OCI-LY3 (cell line): Measurements from ENCODE around the gene DPYSL3.

Experiments
- H2AFZ ChIP-seq: fragments of 200-600, 300-600 bp; shearing (Covaris generic); 2 replicates; pipeline ENCODE4 v1.6.0; 2014; ENCODE audit warnings: antibody characterized with exemption, low read depth, low read length
- H3K27ac ChIP-seq: fragments of 200-600, 300-600 bp; sonication (generic); 2 replicates; pipeline ENCODE4 v1.5.1; 2014; ENCODE audit warnings: mild to moderate bottlenecking, low read length, moderate library complexity, mixed read lengths
- H3K27me3 ChIP-seq: fragments of 200-600, 300-600 bp; sonication (generic); 2 replicates; pipeline ENCODE4 v1.6.1; 2014; ENCODE audit warnings: low read depth, low read length, mixed read lengths
- H3K36me3 ChIP-seq: fragments of 200-600, 300-600 bp; sonication (generic); replicated peaks from 2 replicates; pipeline ENCODE3; 2014; ENCODE audit warnings: low read depth, low read length, mixed read lengths
- H3K4me1 ChIP-seq: fragments of 300-600, 200-600 bp; sonication (generic); 2 replicates; pipeline ENCODE4 v1.6.1; 2014; ENCODE audit warnings: low read length, mixed read lengths
- H3K4me2 ChIP-seq: fragments of 200-600, 300-600 bp; sonication (generic); 2 replicates; pipeline ENCODE4 v1.6.1; 2014; ENCODE audit warnings: low read length, mixed read lengths
- H3K4me3 ChIP-seq: fragments of 300-600, 200-600 bp; sonication (generic); 2 replicates; pipeline ENCODE4 v1.5.1; 2014; ENCODE audit warnings: antibody characterized with exemption, mild to moderate bottlenecking, low read length, moderate library complexity
- H3K79me2 ChIP-seq: fragments of 300-600, 200-600 bp; shearing (Covaris generic); 2 replicates; pipeline ENCODE4 v1.6.1; 2014; ENCODE audit warnings: mild to moderate bottlenecking, low read length, mixed read lengths
- H3K9ac ChIP-seq: fragments of 300-600, 200-600 bp; shearing (Covaris generic); 2 replicates; pipeline ENCODE4 v1.6.0; 2014; ENCODE audit warnings: mild to moderate bottlenecking, low read length, moderate library complexity
- H3K9me3 ChIP-seq: fragments of 200-600, 300-600 bp; shearing (Covaris generic); 2 replicates; pipeline ENCODE4 v1.6.1; 2014; ENCODE audit warnings: low read length, mixed read lengths; ENCODE audit not compliant: insufficient read depth
- H4K20me1 ChIP-seq: fragments of 200-600, 300-600 bp; sonication (generic); 2 replicates; pipeline ENCODE4 v1.6.1; 2016; ENCODE audit warnings: low read length, mixed read lengths; ENCODE audit not compliant: insufficient read depth
- EZH2phosphoT487 ChIP-seq: fragments of 200-600 bp; shearing (Covaris generic); IDR thresholded peaks from 2 replicates; pipeline ENCODE4 v1.6.1; 2018; ENCODE audit warnings: antibody characterized with exemption, mixed run types, low read depth
- TF ChIP-seq, protein P1 (sequence below): fragments of 200-600, 300-600 bp; sonication (generic); IDR thresholded peaks from 2 replicates; pipeline ENCODE4 v1.5.1; 2014; ENCODE audit warnings: antibody characterized with exemption, low read length, low read depth

The DPYSL3 gene

DNA sequence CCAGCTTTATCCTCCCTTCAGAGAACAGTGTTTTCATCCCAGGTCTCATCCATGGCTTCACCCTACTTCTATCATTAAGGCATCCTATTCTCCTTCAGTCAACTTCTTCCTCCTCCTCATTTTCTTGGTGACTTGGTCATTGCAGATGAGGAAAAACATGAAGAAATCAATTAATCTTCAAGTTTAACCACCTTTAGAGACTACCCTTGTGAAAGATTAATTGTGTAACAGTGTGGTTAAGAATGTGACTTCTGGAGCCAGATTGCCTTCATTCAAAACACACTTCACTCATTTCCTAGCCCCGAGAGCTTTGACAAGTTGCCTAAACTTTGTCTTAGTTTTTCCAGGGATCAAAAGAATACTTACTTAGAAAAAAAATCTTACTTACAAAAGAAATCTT is 165.0 kb downstream of the DPYSL3 start:
- Histone ChIP-seq H3K4me1 (no peaks in the 10 kb centered on the region), H3K36me3 (no peaks in the 10 kb centered on the region), H4K20me1 (no peaks in the 10 kb centered on the region), H3K4me2 (no peak overlapping the region), H3K9ac (no peak overlapping the region), H3K79me2 (no peaks in the 10 kb centered on the region), H2AFZ (no peak overlapping the region), H3K9me3 (no peaks in the 10 kb centered on the region), H3K4me3 (no peak overlapping the region), H3K27ac (no peak overlapping the region), H3K27me3 (no peaks in the 10 kb centered on the region)
- no peak for TF ChIP-seq EZH2phosphoT487
- TF ChIP-seq, protein P1, sequence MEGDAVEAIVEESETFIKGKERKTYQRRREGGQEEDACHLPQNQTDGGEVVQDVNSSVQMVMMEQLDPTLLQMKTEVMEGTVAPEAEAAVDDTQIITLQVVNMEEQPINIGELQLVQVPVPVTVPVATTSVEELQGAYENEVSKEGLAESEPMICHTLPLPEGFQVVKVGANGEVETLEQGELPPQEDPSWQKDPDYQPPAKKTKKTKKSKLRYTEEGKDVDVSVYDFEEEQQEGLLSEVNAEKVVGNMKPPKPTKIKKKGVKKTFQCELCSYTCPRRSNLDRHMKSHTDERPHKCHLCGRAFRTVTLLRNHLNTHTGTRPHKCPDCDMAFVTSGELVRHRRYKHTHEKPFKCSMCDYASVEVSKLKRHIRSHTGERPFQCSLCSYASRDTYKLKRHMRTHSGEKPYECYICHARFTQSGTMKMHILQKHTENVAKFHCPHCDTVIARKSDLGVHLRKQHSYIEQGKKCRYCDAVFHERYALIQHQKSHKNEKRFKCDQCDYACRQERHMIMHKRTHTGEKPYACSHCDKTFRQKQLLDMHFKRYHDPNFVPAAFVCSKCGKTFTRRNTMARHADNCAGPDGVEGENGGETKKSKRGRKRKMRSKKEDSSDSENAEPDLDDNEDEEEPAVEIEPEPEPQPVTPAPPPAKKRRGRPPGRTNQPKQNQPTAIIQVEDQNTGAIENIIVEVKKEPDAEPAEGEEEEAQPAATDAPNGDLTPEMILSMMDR, result no peak

DNA sequence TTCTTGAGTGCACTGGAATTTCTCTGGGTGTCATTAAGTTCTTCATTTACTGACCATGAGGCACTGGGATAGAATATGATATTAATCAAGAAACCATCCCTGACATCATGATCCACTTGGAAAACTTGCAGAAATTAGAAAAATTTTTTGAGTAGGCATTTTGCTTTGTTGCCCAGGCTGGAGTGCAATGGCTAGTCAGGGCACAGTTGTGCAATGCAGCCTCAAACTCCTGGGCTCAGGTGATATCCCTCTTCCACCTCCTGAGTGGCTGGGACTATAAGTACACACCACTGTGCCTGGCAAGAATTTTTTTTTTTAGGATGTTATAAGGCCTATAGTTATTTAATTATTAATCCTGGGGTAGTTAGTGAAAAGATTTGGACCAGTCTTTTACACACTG is 168.5 kb downstream of the DPYSL3 start:
- H3K36me3 ChIP-seq, result no peaks in the 10 kb centered on the region
- no peak overlapping the region for H2AFZ ChIP-seq
- TF ChIP-seq, protein P1, result no peak
- no peak for TF ChIP-seq EZH2phosphoT487
- no peak overlapping the region for H3K4me2 ChIP-seq
- H3K79me2 ChIP-seq, result no peaks in the 10 kb centered on the region
- no peaks in the 10 kb centered on the region for H4K20me1 ChIP-seq
- H3K9ac ChIP-seq, result no peak overlapping the region
- no peaks in the 10 kb centered on the region for H3K9me3 ChIP-seq
- 0 out of 2 replicates have a peak, but pooled peaks cover 4% of the 10 kb centered on the region for H3K4me1 ChIP-seq
- no peak overlapping the region for H3K27ac ChIP-seq
- no peaks in the 10 kb centered on the region for H3K27me3 ChIP-seq
- no peak overlapping the region for H3K4me3 ChIP-seq

DNA sequence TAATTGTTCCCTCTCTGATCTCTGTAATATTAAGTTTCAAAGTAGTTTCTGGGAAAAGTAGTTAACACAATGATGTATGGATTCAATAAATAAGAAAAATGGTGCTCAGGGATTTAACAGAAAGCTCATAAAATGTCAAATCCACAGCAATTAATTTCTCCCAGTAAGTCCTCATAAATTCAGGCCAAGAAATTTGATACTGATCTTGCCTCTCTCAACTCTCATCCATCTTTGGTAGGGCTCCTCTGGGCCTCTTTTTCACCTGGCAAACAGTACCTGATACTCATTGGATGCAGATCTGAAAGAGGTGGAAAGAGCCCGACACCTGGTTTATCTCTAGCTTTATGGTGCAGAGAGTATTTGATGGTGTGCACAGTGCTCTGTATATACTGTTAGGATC is 168.9 kb downstream of the DPYSL3 start:
- Histone ChIP-seq H4K20me1 (no peaks in the 10 kb centered on the region), H3K4me3 (no peak overlapping the region), H3K4me1 (0 out of 2 replicates have a peak, but pooled peaks cover 4% of the 10 kb centered on the region), H3K4me2 (no peak overlapping the region), H3K27me3 (no peaks in the 10 kb centered on the region), H2AFZ (no peak overlapping the region), H3K9me3 (no peaks in the 10 kb centered on the region), H3K27ac (no peak overlapping the region), H3K36me3 (no peaks in the 10 kb centered on the region), H3K9ac (no peak overlapping the region), H3K79me2 (no peaks in the 10 kb centered on the region)
- TF ChIP-seq EZH2phosphoT487, result no peak
- TF ChIP-seq, protein P1, result no peak
